ENCODE data around the gene RPS6KB1.
A peak's percentile ranks its signal among the peaks of the same experiment; 100 is the strongest.
"Not testable (repeated sequence)": the region's sequence is repeated elsewhere in the genome, so short reads cannot be mapped to it uniquely, and the experiment has no call there.

RPS6KB1 gene

DNA sequence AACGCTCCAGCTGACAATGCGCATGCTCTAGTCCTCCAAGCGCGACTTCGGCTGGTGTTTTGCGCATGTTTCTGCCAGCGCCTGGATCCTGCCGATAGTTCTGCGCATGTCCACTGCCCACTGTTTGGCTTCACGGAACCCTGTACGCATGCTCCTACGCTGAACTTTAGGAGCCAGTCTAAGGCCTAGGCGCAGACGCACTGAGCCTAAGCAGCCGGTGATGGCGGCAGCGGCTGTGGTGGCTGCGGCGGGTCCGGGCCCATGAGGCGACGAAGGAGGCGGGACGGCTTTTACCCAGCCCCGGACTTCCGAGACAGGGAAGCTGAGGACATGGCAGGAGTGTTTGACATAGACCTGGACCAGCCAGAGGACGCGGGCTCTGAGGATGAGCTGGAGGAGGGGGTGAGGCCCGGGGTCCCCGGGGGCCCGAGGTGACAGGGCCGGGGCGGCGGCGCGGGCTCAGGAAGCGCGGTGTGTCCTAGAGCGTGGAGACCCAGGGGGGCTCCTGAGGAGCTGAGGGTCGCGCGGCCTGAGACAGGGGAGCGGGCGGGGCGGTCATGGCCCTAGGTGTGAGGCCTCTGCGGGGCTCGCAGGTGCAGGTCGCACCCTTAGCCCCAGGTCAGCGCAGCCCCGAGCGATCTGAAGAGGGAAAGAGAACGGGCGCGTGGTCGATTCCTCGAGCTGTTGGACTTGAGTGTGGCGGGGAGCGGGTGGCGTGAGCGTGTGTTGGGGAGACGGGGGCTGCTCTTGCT is at the start of gene RPS6KB1, which contains the start of gene TUBD1:
Gene RPS6KB1 (plus strand): TSS at position 198 of the 752 bp plus-strand sequence. CDS start 64 bp downstream, at position 262.
Gene TUBD1 (minus strand): TSS at position 20 of the 752 bp plus-strand sequence. CDS start 1,941 bp downstream, outside the sequence.
- peak; percentile 96 for DNase-seq

DNA sequence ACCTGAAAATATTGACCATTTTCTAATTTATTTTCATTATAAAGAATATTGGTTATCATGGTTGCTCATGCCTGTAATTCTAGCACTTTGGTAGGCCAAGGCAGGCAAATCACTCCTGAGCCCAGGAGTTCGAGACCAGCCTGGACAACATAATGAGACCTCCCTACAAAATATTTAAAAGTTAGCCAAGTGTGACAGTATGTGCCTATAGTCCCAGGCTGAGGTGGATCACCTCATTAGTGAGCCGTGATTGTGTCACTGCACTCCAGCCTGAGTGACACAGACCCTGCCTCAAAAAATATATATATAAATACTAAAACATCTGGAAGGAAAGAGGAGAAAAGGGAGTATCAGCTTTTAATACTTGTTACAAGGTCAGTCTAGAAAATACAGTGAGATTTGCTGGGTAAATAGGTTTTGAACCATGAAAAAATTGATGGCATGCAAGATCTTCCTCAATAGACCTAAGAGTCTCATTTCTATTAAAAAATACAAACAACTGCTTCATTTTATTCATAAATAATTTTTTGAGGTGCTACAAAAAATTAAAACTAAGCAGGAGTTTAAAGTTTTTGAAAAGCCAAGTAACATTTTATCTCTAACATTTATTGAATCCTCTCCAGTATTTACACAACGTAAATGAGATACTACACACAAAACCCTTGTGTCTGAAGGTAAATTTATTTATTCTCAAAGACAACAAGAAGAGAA is 47.9 kb upstream of the RPS6KB1 start:
- DNase-seq: no peak

DNA sequence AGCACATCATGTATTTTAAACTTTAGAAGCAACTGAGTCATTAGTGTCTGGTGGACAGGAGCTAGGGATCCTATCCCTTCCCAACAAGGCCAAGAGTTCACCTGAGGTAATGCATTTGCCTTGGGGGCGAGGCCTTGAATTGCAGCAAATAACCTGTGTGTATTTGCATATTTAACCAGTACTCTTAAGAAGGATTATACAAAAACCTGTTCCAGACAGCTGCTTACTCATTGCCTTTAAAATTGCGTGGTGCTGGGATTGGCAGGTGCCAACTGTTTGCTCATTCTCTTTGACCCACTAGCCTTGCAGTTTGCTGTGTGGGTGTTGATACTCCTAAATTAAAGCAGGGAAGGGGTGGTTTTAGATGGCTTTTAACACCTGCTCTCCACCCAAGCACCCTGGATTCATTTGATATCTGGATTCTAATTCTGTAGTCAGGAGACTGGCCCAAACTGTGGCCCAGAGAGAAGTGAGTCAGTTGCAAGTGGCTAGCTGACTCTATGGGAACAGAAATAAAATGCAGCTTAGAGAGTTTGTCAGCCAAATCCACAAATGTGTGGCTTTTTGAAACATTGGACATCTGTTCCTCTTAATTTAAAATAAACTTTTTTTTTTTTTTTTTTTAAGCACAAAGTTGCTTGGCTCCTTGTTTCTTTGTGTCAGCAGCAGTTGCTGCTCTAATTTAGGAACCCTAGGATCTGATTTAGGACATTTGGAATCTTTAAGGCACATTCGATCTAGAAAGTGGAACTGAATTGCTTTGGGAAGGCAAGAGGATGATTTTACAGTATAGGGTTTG is 47.1 kb upstream of the RPS6KB1 start:
- DNase-seq: peak; percentile 100

DNA sequence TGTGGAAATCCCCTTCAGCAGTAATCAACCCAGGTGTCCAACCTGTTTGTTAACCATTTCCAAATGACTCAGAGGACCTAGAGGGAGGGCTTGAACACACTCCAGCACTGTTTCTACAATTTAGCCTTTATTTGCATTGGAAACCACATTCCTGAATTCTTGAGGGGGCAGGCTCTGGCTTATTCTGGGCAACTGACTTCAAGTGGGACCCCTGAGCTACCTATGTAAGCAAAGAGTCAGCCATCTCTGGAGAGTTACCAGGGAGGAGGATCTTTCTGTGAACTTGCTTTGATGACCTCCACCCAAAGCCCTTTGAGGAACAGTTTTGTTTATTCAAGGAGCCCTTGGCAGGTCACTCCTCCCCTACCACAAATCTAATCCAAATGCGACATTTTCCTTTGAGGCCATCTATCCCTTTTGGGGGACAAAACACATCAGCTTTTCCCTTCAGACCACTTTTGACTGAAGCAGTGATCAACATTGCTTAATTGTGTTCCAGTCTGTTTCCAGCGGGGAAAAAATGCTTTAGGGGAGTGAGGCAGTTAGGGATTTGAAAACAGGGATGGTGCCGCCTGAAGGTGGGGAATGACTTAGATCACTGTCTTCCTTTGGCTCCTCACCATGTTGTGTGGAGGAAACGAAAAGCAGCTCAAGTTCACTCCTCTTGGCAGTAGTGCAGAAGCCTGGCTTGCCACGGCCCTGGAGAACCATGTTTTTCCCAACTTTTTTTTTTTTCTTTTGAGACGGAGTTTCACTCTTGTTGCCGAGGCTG is 46.3 kb upstream of the RPS6KB1 start:
- peak; percentile 64 for DNase-seq

DNA sequence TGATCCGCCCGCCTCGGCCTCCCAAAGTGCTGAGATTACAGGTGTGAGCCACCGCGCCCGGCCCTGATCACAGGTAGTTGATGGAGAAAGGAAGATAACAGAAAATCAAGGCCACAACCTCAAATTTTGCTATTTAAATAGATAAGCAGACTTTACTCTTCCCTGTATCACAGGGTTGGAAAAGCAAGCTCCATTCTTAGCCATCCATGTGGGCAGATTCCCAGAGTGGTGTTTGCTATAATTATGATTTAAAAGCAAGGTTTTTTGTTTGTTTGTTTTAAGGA is 44.6 kb upstream of the RPS6KB1 start:
- no peak for DNase-seq

DNA sequence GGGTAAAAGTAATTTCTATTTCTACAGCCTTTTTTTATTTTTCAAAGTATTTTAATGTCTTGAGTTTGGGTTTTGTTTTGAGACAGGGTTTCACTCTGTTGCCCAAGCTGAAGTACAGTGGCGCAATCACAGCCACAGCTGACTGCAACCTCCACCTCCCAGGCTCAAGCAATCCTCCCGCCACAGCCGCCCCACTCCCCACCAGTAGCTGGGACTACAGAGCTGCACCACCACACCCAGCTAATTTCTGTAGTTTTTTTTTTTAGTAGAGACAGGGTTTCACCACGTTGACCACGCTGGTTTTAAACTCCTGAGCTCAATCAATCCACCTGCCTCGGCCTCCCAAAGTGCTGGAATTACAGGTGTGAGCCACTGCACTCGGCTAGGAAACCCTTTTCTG is 44.1 kb upstream of the RPS6KB1 start:
- no peak for DNase-seq

DNA sequence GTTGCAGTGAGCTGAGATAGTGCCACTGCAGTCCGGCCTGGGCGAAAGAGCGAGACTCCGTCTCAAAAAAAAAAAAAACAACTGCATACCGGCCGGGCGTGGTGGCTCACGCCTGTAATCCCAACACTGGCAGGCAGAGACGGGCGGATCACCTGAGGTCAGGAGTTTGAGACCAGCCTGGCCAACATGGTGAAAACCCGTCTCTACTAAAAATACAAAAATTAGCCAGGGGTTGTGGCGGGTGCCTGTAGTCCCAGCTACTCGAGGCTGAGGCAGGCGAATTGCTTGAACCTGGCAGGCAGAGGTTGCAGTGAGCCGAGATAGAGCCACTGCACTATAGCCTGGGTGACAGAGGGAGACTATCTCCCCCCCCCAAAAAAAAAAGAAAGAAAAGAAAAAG is 42.6 kb upstream of the RPS6KB1 start:
- DNase-seq: not testable (repeated sequence)

DNA sequence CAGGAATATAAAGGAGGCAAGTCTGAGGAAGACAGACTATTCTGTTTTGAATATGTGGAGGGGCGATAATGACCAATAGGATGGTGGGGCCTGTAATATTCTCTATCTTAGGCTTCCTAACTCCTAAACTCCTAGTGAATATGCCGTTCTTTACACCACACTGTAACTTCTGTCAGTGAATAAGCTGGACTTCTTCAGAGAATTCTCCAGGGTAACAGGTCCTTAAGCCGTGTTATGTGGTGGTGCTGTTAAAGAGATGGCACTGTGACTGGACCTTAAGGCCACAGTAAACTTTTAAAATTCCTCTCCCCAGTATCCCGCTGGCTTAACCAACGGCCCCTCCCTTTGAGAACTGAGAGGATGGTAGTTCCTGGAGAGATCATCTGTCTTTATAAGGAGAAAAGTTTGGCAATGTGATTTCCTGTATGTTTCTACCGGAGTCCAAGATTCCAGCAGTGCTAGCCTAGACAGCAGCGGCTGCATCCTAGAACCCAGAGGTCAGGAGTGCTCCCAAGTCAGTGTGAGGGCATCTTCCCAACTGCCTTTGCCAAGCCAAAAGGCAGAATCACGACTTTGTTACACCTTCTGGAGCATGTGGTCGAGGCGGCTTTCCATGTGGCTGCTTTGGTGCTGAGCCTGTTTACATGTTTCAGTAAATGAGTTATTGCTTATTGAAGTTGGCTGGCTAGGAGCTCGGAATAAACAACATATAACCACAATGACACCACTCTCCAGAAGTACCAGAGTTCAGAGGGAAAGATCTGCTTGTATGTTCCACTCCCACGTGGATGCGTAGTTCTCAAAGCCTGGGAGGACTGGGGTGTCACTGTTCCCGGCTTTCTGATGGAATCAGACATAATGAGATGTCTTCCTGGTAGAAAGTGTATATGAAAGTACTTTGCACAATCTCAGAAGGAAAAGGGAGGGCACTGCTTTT is 41.2 kb upstream of the RPS6KB1 start:
- no peak for DNase-seq

DNA sequence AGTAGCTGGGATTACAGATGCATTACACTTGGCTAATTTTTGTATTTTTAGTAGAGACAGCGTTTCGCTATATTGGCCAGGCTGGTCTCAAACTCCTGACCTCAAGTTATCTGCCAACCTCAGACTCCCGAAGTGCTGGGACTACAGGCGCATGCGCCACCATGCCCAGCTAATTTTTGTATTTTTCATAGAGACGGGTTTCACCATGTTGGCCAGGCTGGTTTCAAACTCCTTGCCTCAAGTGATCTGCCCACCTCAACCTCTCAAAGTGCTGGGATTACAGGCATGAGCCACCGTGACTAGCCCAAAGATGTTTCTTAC is 40.1 kb upstream of the RPS6KB1 start:
- not testable (repeated sequence) for DNase-seq

DNA sequence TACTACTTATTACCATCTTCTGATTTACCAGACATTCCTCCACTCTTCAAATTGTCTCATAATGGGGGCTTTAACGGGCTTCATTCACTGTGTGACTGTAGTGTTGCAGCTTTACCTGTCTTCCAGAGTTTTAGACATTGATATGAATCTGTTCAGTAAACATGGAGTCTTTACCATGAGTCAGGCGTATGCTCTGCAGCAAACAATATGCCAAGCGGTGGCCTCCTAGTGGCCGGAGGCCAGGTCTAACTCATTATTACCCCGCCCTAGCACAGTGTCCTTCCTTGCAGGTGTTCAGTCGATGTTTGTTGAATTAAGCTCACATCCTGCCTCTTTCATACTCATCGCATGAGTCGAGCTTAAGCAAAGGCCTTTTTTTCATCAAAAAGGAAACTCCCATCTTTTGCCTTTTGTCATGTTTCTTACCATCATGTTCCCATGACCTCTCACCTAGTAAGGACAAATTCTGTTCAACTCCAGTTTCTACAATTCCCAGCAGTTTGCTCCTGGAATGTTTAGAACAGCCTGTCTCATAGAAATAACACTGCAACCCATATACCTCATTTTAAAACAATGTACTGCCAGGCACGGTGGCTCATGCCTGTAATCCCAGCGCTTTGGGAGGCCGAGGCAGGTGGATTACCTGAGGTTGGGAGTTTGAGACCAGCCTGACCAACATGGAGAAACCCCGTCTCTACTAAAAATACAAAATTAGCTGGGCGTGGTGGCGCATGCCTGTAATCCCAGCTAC is 39.6 kb upstream of the RPS6KB1 start:
- DNase-seq: no peak

DNA sequence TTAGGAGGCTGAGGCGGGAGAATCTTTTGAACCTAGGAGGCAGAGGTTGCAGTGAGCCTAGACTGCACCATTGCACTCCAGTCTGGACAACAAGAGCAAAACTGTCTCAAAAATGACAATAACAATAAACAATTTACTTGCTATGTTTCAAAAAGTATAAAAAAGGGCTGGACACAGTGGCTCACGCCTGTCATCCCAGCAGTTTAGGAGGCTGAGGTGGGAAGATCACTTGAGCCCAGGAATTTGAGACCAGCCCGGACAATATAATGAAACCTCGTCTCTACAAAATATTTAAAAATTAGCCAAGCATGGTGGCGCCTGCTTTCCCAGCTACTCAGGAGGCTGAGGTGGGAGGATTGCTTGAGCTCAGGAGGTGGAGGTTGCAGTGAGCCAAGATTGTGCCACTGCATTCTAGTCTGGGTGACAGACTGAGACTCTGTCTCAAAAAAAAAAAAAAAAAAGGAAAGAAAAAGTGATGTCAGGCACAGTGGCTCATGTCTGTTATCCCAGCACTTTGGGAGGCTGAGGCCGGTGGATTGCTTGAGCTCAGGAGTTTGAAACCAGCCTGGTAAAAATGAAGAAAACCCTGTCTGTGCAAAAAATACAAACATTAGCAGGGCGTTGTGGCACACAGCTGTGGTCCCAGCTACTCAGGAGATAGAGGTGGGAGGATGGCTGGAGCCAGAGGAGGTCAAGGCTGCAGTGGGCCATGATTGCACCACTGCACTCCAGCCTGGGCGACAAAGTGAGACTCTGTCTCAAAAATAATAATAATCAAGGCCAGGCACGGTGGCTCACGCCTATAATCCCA is 38.8 kb upstream of the RPS6KB1 start:
- DNase-seq: not testable (repeated sequence)

DNA sequence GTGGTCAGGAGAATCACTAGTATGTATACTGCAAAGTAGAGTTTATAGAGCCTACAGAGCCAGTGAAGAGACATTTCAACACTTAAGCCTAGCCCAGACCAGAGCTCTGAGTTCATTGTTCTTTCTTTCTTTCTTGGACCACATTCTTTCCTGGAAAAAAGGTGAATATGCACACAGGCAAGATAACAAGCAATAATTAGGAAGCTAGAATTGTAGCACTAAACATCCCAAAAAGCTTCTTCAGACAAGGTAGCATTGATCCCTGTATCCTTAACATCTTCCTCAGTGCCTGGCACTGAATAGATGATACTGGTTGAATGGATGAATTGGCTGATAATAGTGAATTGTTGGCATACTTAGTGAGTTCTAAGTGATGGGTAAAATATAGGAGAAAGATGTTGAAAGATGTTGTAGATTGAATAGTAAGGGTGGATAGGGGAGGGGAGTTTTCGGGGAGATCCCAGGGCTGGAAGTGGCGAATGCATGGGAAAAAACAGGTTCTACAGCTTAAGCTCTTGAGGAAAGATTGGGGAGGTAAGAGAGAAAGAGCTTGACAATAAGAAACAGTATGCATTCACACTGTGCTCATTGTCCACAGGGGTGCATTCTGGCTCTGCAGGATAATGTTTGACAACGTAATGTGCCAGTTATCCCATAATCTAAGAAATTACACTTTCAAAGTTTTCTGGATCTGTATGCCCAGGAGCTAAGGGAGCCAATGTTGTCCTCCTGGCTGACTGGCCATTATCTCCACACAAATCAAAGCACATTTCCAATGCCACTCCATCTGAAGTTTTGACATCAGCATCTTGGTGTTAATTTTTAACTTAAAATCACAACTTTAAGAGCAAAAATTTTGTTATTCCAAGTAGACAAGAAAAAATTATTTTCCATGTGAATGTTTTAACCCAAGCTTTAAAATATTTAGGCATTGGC is 35.8 kb upstream of the RPS6KB1 start:
- DNase-seq: no peak

DNA sequence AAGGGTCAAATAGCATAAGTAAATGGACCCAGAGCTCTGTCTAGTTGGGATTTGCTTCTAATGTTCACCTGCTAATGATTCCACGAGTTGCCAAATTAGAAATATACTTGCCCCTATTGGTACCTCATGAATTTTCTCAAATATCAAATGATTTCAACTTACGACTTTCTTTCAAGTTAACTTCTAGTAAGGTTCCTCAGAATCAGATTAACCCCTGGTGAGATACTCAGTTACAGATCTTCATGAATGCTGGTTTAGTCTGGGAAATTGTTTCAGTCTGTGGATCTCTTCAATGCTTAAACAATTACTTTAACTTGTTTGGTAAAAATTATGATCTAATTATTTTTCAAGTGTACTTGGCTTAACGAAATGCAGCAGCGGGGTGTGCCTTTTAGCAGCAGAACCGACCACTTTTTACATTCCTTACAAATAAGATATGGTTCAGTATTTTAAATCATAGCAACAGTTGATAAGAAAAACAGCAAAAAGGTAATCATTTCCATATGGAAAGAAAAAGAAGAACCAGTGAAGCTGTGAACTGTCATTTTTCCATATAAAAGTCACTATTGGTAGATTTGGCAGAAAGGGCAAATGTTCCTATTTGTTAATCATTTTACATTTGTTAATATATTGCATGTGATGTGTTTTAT is 34.6 kb upstream of the RPS6KB1 start:
- no peak for DNase-seq

DNA sequence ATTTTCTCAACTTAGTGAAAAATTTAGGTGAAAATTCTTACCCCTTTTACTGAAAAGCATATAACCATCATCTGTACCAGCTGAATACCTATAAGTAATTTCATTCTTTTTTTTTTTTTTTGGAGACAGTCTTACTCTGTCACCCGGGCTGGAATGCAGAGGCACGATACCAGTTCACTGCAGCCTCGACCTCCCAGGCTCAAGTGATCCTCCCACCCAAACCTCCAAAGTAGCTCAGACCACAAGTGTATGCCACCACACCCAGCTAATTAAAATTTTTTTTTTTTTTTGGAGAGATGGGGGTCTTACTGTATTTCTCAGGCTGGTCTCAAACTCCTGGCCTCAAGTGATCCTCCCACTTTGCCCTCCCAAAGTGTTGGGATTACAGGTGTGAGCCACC is 34.0 kb upstream of the RPS6KB1 start:
- DNase-seq: no peak

DNA sequence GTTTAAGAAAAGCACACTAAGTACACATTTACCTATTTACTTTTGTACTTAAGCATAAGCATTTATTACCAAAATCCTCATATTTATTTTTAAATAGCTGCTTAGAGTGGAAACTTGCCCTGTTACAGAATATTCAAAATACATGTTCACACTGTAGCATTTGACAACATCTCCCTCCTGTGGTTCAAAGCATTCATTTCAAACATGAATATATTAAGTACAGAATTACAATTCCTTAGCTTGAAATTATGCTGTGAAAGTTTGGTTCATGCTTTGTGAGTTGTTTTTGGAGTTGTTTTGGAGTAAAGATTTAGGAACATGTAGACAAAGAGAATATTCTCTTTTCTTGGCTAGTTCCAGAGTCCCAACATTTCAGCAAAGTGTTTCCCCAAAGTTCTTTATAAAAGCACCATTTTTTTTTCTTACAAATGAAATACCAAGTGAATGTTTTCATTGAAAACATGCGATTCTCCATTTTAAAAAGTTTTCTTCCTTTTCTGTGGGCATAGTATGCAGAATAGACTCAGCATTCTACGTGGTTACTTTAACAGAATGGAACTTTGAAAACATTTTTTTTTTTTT is 33.4 kb upstream of the RPS6KB1 start:
- DNase-seq: no peak

DNA sequence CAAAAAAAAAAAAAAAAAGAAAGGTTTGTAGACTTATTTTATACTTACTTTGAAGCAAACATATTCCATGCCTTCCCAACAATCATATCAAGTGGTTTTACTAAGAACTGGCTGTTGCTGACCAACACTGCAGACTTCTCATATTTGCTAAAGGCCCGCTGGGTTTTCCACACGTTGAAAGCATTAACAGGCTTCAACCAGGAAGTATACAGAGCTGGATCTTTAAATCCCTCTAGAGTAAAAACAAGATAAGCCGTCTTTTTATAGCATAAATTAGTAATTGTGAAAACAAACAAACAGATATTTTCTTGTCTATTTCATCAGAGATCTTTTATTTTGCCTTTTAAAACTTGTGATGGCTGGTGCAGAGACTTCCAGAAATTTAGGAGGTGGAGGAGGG is 29.3 kb upstream of the RPS6KB1 start:
- no peak for DNase-seq

DNA sequence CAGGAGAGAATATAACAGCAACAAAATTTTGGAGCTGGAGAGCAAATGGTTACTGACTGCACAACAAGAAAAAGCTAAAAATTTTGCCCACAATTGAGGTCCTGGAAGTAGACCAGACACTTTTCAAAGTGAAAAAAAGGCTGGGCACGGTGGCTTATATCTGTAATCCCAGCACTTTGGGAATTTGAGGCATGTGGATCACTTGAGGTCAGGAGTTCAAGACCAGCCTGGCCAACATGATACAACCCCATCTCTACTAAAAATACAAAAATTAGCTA is 23.0 kb upstream of the RPS6KB1 start:
- no peak for DNase-seq

DNA sequence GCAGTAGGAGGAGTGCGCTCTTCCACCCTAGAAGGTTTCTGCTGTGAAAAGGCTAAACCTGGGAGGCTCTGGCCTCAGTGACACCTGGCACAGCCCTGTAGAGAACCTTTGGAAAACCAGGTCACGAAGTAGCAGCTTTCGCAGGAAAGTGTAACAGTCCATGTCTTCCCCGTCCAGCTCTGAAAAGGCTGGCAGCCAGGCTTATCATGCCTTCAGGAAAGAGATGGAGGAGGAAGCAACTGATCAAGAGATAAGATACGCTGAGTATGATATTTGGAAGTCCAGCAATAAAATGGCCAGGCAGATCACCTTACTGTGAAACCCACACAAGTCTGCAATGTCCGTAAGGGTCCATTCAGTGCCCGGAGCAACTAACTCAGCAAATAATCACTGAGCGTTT is 22.4 kb upstream of the RPS6KB1 start:
- DNase-seq: no peak
